SK-N-SH (cell line): ENCODE measurements around the gene CCR5. TPM values are rescaled to one million over a fixed set of nuclear protein-coding genes. Genes with fewer than 3 reads are reported as not detected.

Experiments used
- CTCF ChIA-PET: fragments of 300-600, 350-600 bp; formaldehyde crosslinking; extraction: SDS; loops from one replicate; lab custom pipeline; 2021; lab: Yijun Ruan, JAX
- POLR2A ChIA-PET: fragments of 350-600 bp; sonication (Branson Sonifier 250); formaldehyde crosslinking; extraction: SDS; loops from one replicate; lab custom pipeline; 2020; ENCODE audit warnings: antibody characterized with exemption, inconsistent platforms; lab: Yijun Ruan, JAX
- DNase-seq: peaks from one replicate; pipeline ENCODE4 v3.0.0; 2012
- H2AFZ ChIP-seq: fragments of 200-600 bp; sonication (generic); 2 replicates; pipeline ENCODE4 v1.8.1; 2016; ENCODE audit warnings: antibody characterized with exemption, mild to moderate bottlenecking, low read depth
- H3F3A ChIP-seq: fragments of 200-600 bp; sonication (generic); replicated peaks from 2 replicates; pipeline ENCODE3; 2016; ENCODE audit warnings: antibody characterized with exemption, mild to moderate bottlenecking; ENCODE audit not compliant: insufficient read depth
- H3K27ac ChIP-seq, 2 experiments: fragments of 200-500 bp in 1 of 2; fragments of 200-600 bp in 1 of 2; sonication (Bioruptor generic) in 1 of 2; sonication (generic), shearing (Covaris generic) in 1 of 2; 2 replicates each; pipeline versions ENCODE4 v1.5.1 to v1.6.1; 2014 to 2016; ENCODE audit warnings: low read depth in 2 of 2, inconsistent platforms in 1 of 2, low read length in 1 of 2, mild to moderate bottlenecking in 1 of 2, mixed read lengths in 1 of 2
- H3K27me3 ChIP-seq: fragments of 200-600 bp; sonication (generic), shearing (Covaris generic); 2 replicates; pipeline ENCODE4 v1.6.1; 2016; ENCODE audit warnings: mixed run types; ENCODE audit not compliant: insufficient read depth
- H3K36me3 ChIP-seq, 2 experiments: fragments of 200-500 bp in 1 of 2; fragments of 200-600 bp in 1 of 2; sonication (Bioruptor generic) in 1 of 2; sonication (generic) in 1 of 2; replicated peaks in 1 of 2; 2 replicates each; pipeline versions ENCODE3 to v1.5.1; 2014 to 2016; ENCODE audit warnings: low read length in 1 of 2, mild to moderate bottlenecking in 1 of 2; ENCODE audit not compliant: insufficient read depth in 2 of 2, control insufficient read depth in 1 of 2
- H3K4me1 ChIP-seq, 2 experiments: fragments of 200-500 bp in 1 of 2; fragments of 200-600 bp in 1 of 2; sonication (Bioruptor generic) in 1 of 2; sonication (generic), shearing (Covaris generic) in 1 of 2; 2 replicates each; pipeline versions ENCODE4 v1.5.1 to v1.6.1; 2014 to 2016; ENCODE audit warnings: low read depth in 1 of 2, low read length in 1 of 2, mixed run types in 1 of 2; ENCODE audit not compliant: insufficient read depth in 2 of 2, control insufficient read depth in 1 of 2
- H3K4me2 ChIP-seq: fragments of 200-600 bp; sonication (generic), shearing (Covaris generic); 2 replicates; pipeline ENCODE4 v1.6.1; 2017; ENCODE audit warnings: mixed run types
- H3K4me3 ChIP-seq, 2 experiments: fragments of 200-500 bp in 1 of 2; fragments of 200-600 bp in 1 of 2; sonication (Bioruptor generic) in 1 of 2; sonication (generic), shearing (Covaris generic) in 1 of 2; 2 replicates each; pipeline versions ENCODE4 v1.5.1 to v1.8.1; 2014 to 2016; ENCODE audit warnings: low read depth in 2 of 2, inconsistent platforms in 1 of 2, low read length in 1 of 2, mild to moderate bottlenecking in 1 of 2, mixed read lengths in 1 of 2, moderate library complexity in 1 of 2
- H3K79me2 ChIP-seq: fragments of 200-600 bp; sonication (generic); 2 replicates; pipeline ENCODE4 v1.8.1; 2017; ENCODE audit warnings: mild to moderate bottlenecking; ENCODE audit not compliant: insufficient read depth
- H3K9ac ChIP-seq: fragments of 200-600 bp; sonication (generic); 2 replicates; pipeline ENCODE4 v1.6.1; 2017; ENCODE audit warnings: mixed run types
- H3K9me2 ChIP-seq: fragments of 200-600 bp; sonication (generic); 2 replicates; pipeline ENCODE4 v1.6.1; 2017; ENCODE audit warnings: mixed run types
- H3K9me3 ChIP-seq: fragments of 200-600 bp; sonication (generic); 2 replicates; pipeline ENCODE4 v1.6.1; 2017; ENCODE audit warnings: mixed run types, mild to moderate bottlenecking, moderate library complexity
- H4K20me1 ChIP-seq: fragments of 200-600 bp; sonication (generic); 2 replicates; pipeline ENCODE4 v1.6.1; 2017; ENCODE audit warnings: mild to moderate bottlenecking, mixed run types; ENCODE audit not compliant: insufficient read depth
- CHD2 ChIP-seq: fragments of 150-350 bp; IDR thresholded peaks from 2 replicates; pipeline ENCODE4 v1.6.1; 2018; ENCODE audit warnings: low read length; ENCODE audit not compliant: partially characterized antibody
- FOSL2 ChIP-seq: IDR thresholded peaks from 2 replicates; pipeline ENCODE4 v1.4.0; 2012; ENCODE audit warnings: low read depth, mild to moderate bottlenecking, moderate library complexity, borderline replicate concordance
- FOXJ3 ChIP-seq: sonication (generic); formaldehyde crosslinking; IDR thresholded peaks from 2 replicates; pipeline ENCODE4 v1.5.1; 2020; ENCODE audit warnings: mild to moderate bottlenecking, missing genetic modification reagents
- FOXM1 ChIP-seq: IDR thresholded peaks from 2 replicates; pipeline ENCODE4 v1.4.0; 2012; ENCODE audit warnings: low read depth, mild to moderate bottlenecking
- MXI1 ChIP-seq: IDR thresholded peaks from 2 replicates; pipeline ENCODE4 v1.6.1; 2012; ENCODE audit warnings: mild to moderate bottlenecking, low read depth, low read length, improper control_type of control experiment
- POLR2AphosphoS5 ChIP-seq: IDR thresholded peaks from 2 replicates; pipeline ENCODE4 v1.6.1; 2012; ENCODE audit warnings: low read depth, low read length
- TAF1 ChIP-seq: IDR thresholded peaks from 2 replicates; pipeline ENCODE4 v1.6.1; 2012; ENCODE audit warnings: low read depth, mild to moderate bottlenecking, low read length, moderate library complexity, borderline replicate concordance
- TEAD4 ChIP-seq: IDR thresholded peaks from 2 replicates; pipeline ENCODE4 v1.4.0; 2012; ENCODE audit warnings: mild to moderate bottlenecking, borderline replicate concordance; ENCODE audit not compliant: insufficient read depth
- YY1 ChIP-seq: IDR thresholded peaks from 2 replicates; pipeline ENCODE4 v1.4.0; 2012; ENCODE audit warnings: low read depth, mild to moderate bottlenecking
- WGBS: methylation state at CpG from one replicate; pipeline ENCODE4 v1.1.6; 2017; ENCODE audit warnings: low lambda C conversion rate; 5-methylcytosine and 5-hydroxymethylcytosine counted together
- polyA plus RNA-seq, 3 experiments: library from polyadenylated mRNA; depleted of rRNA; stranded (reverse); fragments of >200 nt; gene quantifications; 2 replicates each; pipeline ENCODE4 v1.2.3, GENCODE V29; 2012
- TF ChIP-seq, protein P1 (sequence below): IDR thresholded peaks from 2 replicates; pipeline ENCODE4 v1.6.1; 2012; ENCODE audit warnings: mild to moderate bottlenecking, low read depth, low read length, moderate library complexity
- TF ChIP-seq, protein P2 (sequence below): fragments of 200-600 bp; sonication (generic); IDR thresholded peaks from 2 replicates; pipeline ENCODE4 v1.6.1; 2017; ENCODE audit warnings: antibody characterized with exemption, mild to moderate bottlenecking, moderate library complexity

CCR5 gene
- polyA plus RNA-seq, 1 of the 3 experiments (the other 2 are of a cell fraction): not detected

DNA sequence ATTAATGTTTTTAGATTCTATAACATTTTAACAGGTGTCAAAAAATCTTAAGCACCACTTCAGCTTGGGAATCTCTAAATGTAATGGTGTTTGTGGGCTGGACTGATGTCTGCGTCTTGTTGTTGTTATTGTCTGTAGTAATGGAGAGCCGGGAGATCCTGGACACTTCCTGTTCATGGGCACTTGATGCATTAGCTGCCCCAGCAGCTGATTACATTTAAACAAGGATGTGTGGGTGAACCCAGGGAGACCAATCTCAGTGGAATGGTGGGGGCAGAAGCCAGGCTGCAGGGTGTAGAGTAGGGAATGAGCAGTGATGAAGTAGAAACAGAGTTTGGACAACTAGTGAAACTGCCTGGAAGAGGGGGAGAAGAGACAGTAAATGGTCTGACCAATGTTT lies 28.4 kb downstream of the CCR5 start (continued):
- TF ChIP-seq CHD2 (no peak), TAF1 (no peak), YY1 (no peak), MXI1 (no peak), POLR2AphosphoS5 (no peak), FOXM1 (no peak)

DNA sequence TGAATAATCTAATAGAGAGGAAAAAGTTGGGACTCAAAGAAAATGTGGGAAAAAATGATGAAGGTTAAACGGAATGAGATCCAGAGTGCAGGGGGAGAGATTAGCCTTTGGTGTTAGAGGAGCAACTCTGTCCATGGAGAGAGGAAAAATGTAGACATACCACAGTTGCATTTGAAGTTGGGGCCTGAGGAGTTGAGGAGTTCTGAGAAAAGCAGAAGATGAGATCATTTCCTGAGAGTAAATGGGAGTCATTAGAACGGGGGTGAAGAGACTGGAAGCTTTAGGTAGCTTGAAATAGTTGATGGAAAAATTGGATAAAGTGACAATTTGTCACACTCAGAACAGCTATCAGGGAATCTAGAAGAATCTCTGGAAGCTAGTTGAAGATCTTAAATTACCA lies 28.8 kb downstream of the CCR5 start:
- TF ChIP-seq TEAD4 (no peak), FOXJ3 (CRISPR knock-in tag) (no peak), POLR2AphosphoS5 (no peak), FOSL2 (no peak), MXI1 (no peak)
- TF ChIP-seq, all 33 proteins: peak for 0
- DNase-seq: no peak
- Histone ChIP-seq H3K27me3 (peaks cover 3% of the 10 kb centered on the region; the same call in 1 of the 2 replicates), H3K4me3 (no peak overlapping the region), H3K9ac (no peak overlapping the region), H3K79me2 (no peaks in the 10 kb centered on the region), H3K9me2 (no peaks in the 10 kb centered on the region; the same call in 1 of the 2 replicates), H3F3A (no peaks in the 10 kb centered on the region), H3K4me1 (no peaks in the 10 kb centered on the region), H4K20me1 (no peaks in the 10 kb centered on the region), H3K9me3 (no peaks in the 10 kb centered on the region), H3K27ac (no peak overlapping the region), H3K4me2 (no peak overlapping the region), H2AFZ (no peak overlapping the region), H3K36me3 (no peaks in the 10 kb centered on the region)
- ChIA-PET POLR2A (no interaction called here), CTCF (interaction anchor here (1.0 to 1.6 kb wide), 2 partner anchors 21 to 89 kb away, joined by 3 to 6 read pairs; no protein-coding TSS in a partner anchor)
- 2% methylated on average over 2 of the region's 2 CpGs for WGBS

DNA sequence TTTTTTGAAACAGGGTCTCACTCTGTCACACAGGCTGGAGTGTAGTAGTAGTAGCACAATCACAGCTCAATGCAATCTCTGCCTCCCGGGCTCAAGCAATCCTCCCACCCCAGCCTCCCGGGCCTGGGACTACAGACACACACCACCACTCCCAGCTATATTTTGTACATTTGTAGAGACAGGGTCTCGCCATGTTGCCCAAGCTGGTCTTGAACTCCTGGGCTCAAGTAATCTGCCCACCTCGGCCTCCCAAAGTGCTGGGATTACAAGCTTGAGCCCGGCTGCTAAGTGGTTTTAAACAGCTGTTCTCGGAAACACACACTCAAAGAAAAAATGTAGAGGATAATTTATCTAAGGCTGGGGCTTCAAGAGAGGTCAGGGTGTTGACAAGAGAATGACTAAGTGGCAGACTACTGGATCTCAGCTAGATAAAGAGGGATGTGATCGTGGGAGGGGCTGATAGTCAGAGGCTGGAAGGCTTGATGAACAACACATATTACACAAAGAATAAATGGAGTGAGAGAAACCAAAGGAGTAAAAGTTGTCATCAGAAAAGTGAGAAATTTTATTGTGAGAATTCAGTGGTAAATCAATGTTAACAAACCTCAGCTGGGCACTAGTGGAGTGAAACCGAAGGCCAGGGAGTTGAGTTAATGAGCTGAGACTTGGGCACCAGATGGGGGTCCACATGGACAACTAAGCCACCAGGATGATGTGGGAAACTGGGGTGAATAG lies 29.4 kb downstream of the CCR5 start:
- no peak overlapping the region for H3K27ac ChIP-seq
- H3K4me1 ChIP-seq: no peaks in the 10 kb centered on the region
- no peaks in the 10 kb centered on the region for H3K79me2 ChIP-seq
- H4K20me1 ChIP-seq: no peaks in the 10 kb centered on the region
- no peak overlapping the region for H2AFZ ChIP-seq
- no peak overlapping the region for H3K4me3 ChIP-seq
- H3K27me3 ChIP-seq: no peaks in the 10 kb centered on the region; the same call in 1 of the 2 replicates
- WGBS: 9% methylated on average over 8 of the region's 8 CpGs
- no peak for DNase-seq
- no peak overlapping the region for H3K9ac ChIP-seq
- no peak overlapping the region for H3K4me2 ChIP-seq
- no peaks in the 10 kb centered on the region for H3K9me3 ChIP-seq
- POLR2A ChIA-PET: no interaction called here
- no peaks in the 10 kb centered on the region for H3F3A ChIP-seq
- no peaks in the 10 kb centered on the region for H3K36me3 ChIP-seq
- no peaks in the 10 kb centered on the region; the same call in 1 of the 2 replicates for H3K9me2 ChIP-seq
- TF ChIP-seq, protein P1, sequence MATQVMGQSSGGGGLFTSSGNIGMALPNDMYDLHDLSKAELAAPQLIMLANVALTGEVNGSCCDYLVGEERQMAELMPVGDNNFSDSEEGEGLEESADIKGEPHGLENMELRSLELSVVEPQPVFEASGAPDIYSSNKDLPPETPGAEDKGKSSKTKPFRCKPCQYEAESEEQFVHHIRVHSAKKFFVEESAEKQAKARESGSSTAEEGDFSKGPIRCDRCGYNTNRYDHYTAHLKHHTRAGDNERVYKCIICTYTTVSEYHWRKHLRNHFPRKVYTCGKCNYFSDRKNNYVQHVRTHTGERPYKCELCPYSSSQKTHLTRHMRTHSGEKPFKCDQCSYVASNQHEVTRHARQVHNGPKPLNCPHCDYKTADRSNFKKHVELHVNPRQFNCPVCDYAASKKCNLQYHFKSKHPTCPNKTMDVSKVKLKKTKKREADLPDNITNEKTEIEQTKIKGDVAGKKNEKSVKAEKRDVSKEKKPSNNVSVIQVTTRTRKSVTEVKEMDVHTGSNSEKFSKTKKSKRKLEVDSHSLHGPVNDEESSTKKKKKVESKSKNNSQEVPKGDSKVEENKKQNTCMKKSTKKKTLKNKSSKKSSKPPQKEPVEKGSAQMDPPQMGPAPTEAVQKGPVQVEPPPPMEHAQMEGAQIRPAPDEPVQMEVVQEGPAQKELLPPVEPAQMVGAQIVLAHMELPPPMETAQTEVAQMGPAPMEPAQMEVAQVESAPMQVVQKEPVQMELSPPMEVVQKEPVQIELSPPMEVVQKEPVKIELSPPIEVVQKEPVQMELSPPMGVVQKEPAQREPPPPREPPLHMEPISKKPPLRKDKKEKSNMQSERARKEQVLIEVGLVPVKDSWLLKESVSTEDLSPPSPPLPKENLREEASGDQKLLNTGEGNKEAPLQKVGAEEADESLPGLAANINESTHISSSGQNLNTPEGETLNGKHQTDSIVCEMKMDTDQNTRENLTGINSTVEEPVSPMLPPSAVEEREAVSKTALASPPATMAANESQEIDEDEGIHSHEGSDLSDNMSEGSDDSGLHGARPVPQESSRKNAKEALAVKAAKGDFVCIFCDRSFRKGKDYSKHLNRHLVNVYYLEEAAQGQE: no peak
- no peak for TF ChIP-seq FOXM1
- TF ChIP-seq, protein P2, sequence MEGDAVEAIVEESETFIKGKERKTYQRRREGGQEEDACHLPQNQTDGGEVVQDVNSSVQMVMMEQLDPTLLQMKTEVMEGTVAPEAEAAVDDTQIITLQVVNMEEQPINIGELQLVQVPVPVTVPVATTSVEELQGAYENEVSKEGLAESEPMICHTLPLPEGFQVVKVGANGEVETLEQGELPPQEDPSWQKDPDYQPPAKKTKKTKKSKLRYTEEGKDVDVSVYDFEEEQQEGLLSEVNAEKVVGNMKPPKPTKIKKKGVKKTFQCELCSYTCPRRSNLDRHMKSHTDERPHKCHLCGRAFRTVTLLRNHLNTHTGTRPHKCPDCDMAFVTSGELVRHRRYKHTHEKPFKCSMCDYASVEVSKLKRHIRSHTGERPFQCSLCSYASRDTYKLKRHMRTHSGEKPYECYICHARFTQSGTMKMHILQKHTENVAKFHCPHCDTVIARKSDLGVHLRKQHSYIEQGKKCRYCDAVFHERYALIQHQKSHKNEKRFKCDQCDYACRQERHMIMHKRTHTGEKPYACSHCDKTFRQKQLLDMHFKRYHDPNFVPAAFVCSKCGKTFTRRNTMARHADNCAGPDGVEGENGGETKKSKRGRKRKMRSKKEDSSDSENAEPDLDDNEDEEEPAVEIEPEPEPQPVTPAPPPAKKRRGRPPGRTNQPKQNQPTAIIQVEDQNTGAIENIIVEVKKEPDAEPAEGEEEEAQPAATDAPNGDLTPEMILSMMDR: no peak
- TF ChIP-seq, all 33 proteins: peak for 0
- CTCF ChIA-PET: interaction anchor here (1.0 to 1.6 kb wide), 2 partner anchors 22 to 88 kb away, joined by 3 to 6 read pairs; no protein-coding TSS in a partner anchor
